Measurements from ENCODE around the gene BDKRB2. TPM values are rescaled to one million over a fixed set of nuclear protein-coding genes. Genes with fewer than 3 reads are reported as not detected.

BDKRB2 gene
- total and polyA plus RNA-seq, 2 donors (not counting 1 experiment from before 2014, with no cell fraction given), result 24.0 to 91.5 TPM

- TF ChIP-seq CTCF (conservative IDR thresholded peaks at IDR 0.05 in 1 of 2, IDR thresholded peaks at IDR 0.05 in 1 of 2; ENCODE audit: low read depth in 1 of 2, low read length in 2 of 2), result no peak
- no peak for TF ChIP-seq EZH2 (IDR thresholded peaks at IDR 0.05; ENCODE audit: low read length, missing control alignments)
- H3K9me3 ChIP-seq (ENCODE audit: control insufficient read depth, insufficient read depth, low read depth, low read length), result no peaks in the 10 kb centered on the region
- peak overlapping the region; percentile 58 for H3K27ac ChIP-seq (ENCODE audit: insufficient read depth, low read length)
- H3K36me3 ChIP-seq (ENCODE audit: control insufficient read depth, insufficient read depth, low read length), result no peaks in the 10 kb centered on the region
- no peaks in the 10 kb centered on the region for H3K27me3 ChIP-seq (ENCODE audit: control insufficient read depth, insufficient read depth, low read length)
- H3K4me3 ChIP-seq (replicated peaks in 1 of 4; ENCODE audit: control extremely low read depth in 1 of 4, insufficient read depth in 1 of 4, low read depth in 3 of 4, low read length in 4 of 4), result no peak overlapping the region
- DNase-seq (ENCODE audit: low read depth in 2 of 2), result peak; percentile 80 to 90
- no peaks in the 10 kb centered on the region for H3K79me2 ChIP-seq (ENCODE audit: control insufficient read depth, insufficient read depth, low read length)
- H2AFZ ChIP-seq (ENCODE audit: low read length), result no peak overlapping the region
- no peak overlapping the region for H3K9ac ChIP-seq (ENCODE audit: insufficient read depth, low read length)
- peaks cover 40% of the 10 kb centered on the region for H3K4me1 ChIP-seq (ENCODE audit: control insufficient read depth, extremely low read depth, insufficient read depth, low read length)
- no peaks in the 10 kb centered on the region for H4K20me1 ChIP-seq (ENCODE audit: control insufficient read depth, extremely low read depth, insufficient read depth, low read length)
- H3K4me2 ChIP-seq (ENCODE audit: extremely low read depth, insufficient read depth, low read length), result no peak overlapping the region
These were observed 44.4 kb downstream of the BDKRB2 start for GRCh38 chr14:96249029-96249428.

GRCh38 chr14:96250485-96250884 is 45.8 kb downstream of the BDKRB2 start:
- Histone ChIP-seq H3K9ac (ENCODE audit: insufficient read depth, low read length) (no peak overlapping the region), H4K20me1 (ENCODE audit: control insufficient read depth, extremely low read depth, insufficient read depth, low read length) (no peaks in the 10 kb centered on the region), H3K4me3 (replicated peaks in 1 of 4; ENCODE audit: control extremely low read depth in 1 of 4, insufficient read depth in 1 of 4, low read depth in 3 of 4, low read length in 4 of 4) (no peak overlapping the region), H3K4me1 (ENCODE audit: control insufficient read depth, extremely low read depth, insufficient read depth, low read length) (peaks cover 43% of the 10 kb centered on the region), H3K36me3 (ENCODE audit: control insufficient read depth, insufficient read depth, low read length) (no peaks in the 10 kb centered on the region), H3K27me3 (ENCODE audit: control insufficient read depth, insufficient read depth, low read length) (no peaks in the 10 kb centered on the region), H3K4me2 (ENCODE audit: extremely low read depth, insufficient read depth, low read length) (no peak overlapping the region), H3K27ac (ENCODE audit: insufficient read depth, low read length) (no peak overlapping the region), H3K79me2 (ENCODE audit: control insufficient read depth, insufficient read depth, low read length) (no peaks in the 10 kb centered on the region), H2AFZ (ENCODE audit: low read length) (no peak overlapping the region), H3K9me3 (ENCODE audit: control insufficient read depth, insufficient read depth, low read depth, low read length) (no peaks in the 10 kb centered on the region)
- DNase-seq (ENCODE audit: low read depth in 2 of 2), result no peak
- TF ChIP-seq CTCF (conservative IDR thresholded peaks at IDR 0.05 in 1 of 2, IDR thresholded peaks at IDR 0.05 in 1 of 2; ENCODE audit: low read depth in 1 of 2, low read length in 2 of 2) (no peak), EZH2 (IDR thresholded peaks at IDR 0.05; ENCODE audit: low read length, missing control alignments) (no peak)

GRCh38 chr14:96251656-96252155 is 47.1 kb downstream of the BDKRB2 start:
- Histone ChIP-seq H3K27ac (ENCODE audit: insufficient read depth, low read length) (peak overlapping the region; percentile 74), H3K79me2 (ENCODE audit: control insufficient read depth, insufficient read depth, low read length) (no peaks in the 10 kb centered on the region), H3K9ac (ENCODE audit: insufficient read depth, low read length) (no peak overlapping the region), H3K36me3 (ENCODE audit: control insufficient read depth, insufficient read depth, low read length) (no peaks in the 10 kb centered on the region), H3K27me3 (ENCODE audit: control insufficient read depth, insufficient read depth, low read length) (no peaks in the 10 kb centered on the region), H3K9me3 (ENCODE audit: control insufficient read depth, insufficient read depth, low read depth, low read length) (no peaks in the 10 kb centered on the region), H4K20me1 (ENCODE audit: control insufficient read depth, extremely low read depth, insufficient read depth, low read length) (no peaks in the 10 kb centered on the region), H2AFZ (ENCODE audit: low read length) (no peak overlapping the region), H3K4me2 (ENCODE audit: extremely low read depth, insufficient read depth, low read length) (no peak overlapping the region), H3K4me3 (replicated peaks in 1 of 4; ENCODE audit: control extremely low read depth in 1 of 4, insufficient read depth in 1 of 4, low read depth in 3 of 4, low read length in 4 of 4) (no peak overlapping the region), H3K4me1 (ENCODE audit: control insufficient read depth, extremely low read depth, insufficient read depth, low read length) (peaks cover 39% of the 10 kb centered on the region)
- TF ChIP-seq CTCF (conservative IDR thresholded peaks at IDR 0.05 in 1 of 2, IDR thresholded peaks at IDR 0.05 in 1 of 2; ENCODE audit: low read depth in 1 of 2, low read length in 2 of 2), result no peak
- TF ChIP-seq EZH2 (IDR thresholded peaks at IDR 0.05; ENCODE audit: low read length, missing control alignments), result no peak
- peak in 1 of 2 donors; percentile 32 for DNase-seq (ENCODE audit: low read depth in 2 of 2)
